Esophagus mucosa (tissue), 1 donor: ENCODE data around the gene PLB1. TPM values are rescaled to one million over a fixed set of nuclear protein-coding genes. Genes with fewer than 3 reads are reported as not detected.
"Not testable (repeated sequence)": the region's sequence is repeated elsewhere in the genome, so short reads cannot be mapped to it uniquely, and the experiment has no call there.

ENCODE experiments used
- ATAC-seq: fragments of 200-7000 bp; cut with Tn5 transposase; one replicate; pipeline ENCODE4 v1.9.1; 2020
- total RNA-seq: library from RNA; stranded (reverse); gene quantifications from one replicate; pipeline ENCODE4 v1.2.4, GENCODE V29; 2023
- donor health status: DM: yes; HTN: yes; CAD: no.

PLB1 gene
- total RNA-seq, 1 donor from 2014 or later, result 1.6 TPM

DNA sequence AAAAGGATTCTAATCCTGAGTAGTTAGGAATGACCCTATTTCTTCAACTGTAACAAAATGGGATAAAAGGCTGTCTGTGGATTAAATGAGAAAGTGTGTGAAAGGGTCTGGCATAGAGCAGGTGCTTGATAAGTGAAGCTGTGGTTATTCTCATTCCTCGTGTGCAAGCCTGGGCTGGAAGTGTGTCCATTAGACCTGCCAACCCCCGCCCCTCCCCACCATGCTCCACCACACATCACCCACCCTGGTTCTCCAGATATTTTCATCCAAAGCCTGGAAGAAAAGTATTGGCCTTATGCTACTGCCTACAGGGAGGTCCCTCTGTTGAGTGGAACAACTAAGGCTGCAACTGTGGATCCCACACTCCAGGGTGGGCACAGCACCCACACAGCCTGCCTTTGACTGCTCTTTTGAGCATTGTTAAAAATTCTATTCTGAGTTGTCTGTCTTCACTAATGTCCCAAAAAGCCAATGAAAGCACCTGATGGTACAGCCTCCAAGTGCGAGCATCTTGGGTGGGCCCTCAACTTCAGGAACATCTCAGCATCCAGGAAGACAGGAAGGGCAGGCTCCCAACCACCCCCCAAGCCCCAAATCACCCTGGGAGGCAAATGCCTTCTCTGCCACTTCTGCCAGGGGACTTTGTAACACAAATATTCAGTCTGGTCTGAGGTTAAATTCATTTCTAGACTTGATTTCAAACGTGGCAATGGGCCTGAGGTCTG, 153.0 kb downstream of the PLB1 start:
- no peak for ATAC-seq

DNA sequence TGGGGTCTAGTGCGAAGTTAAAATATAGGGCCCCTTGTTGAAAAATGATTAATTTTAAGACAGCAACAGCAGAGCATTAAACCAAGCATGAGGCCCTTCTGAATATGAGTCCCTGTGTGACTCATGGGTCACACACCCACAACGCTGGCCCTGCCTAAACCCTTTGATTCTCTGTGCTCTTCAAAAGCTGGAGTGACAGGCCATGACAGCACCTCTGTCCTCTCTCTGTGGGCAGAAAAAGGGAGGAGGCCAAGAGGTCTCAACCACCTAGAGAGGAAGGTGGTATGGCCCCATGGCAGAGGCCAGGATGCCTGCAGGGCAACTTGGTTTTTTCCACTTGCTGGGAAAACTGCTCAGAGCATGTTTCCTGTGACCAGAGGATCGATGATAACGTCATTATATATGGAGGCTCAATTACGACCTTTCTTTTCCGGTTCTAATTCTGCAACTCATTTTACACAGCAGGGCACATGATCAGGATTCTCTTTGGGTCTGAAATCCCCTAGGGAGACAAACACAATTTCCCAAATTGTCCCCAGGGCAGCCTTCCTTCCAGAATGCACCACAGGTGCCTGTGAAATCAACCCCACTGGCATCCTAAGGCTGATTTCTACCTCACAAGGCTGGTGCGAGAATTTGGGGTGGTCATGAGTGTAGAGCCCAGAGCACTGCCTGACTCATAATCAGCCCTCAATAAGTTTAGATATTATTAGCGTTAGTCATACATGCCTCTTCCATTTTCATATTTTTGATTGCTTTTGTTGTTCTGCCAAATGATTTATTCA, 153.8 kb downstream of the PLB1 start:
- ATAC-seq, result peak; percentile 89

DNA sequence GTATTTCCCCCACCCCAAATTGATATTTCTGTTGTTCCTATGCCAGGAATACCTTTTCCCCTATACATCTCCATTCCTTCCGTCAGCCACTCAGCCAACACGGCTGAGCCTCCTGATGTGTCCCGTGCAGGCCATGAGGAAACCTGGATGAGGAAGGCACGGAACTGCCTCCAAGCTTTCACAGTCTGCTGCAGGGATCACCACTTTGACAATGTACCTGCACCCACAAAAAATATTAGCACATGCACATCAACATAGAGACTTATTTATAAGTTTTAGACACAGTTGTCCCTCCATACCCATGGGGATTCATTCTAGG, 154.4 kb downstream of the PLB1 start:
- peak; percentile 27 for ATAC-seq

DNA sequence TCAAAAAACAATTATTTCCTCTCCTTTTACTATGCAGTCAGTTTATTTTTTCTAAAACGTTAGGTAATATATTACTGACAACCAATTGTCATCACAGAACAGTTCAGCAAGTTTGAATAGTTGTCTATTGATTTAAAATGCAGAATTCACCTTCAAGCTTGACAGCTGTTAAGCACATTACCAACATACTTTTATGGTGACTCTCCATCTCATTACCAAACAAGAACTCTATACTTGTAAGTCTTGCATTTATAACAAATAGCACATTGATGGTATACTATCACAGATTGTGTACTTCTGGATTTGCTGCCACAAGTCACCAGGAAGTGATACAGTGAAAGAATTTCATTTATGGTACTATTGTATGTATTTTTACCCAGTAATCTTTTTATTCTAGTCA, 156.4 kb downstream of the PLB1 start:
- ATAC-seq, result no peak

DNA sequence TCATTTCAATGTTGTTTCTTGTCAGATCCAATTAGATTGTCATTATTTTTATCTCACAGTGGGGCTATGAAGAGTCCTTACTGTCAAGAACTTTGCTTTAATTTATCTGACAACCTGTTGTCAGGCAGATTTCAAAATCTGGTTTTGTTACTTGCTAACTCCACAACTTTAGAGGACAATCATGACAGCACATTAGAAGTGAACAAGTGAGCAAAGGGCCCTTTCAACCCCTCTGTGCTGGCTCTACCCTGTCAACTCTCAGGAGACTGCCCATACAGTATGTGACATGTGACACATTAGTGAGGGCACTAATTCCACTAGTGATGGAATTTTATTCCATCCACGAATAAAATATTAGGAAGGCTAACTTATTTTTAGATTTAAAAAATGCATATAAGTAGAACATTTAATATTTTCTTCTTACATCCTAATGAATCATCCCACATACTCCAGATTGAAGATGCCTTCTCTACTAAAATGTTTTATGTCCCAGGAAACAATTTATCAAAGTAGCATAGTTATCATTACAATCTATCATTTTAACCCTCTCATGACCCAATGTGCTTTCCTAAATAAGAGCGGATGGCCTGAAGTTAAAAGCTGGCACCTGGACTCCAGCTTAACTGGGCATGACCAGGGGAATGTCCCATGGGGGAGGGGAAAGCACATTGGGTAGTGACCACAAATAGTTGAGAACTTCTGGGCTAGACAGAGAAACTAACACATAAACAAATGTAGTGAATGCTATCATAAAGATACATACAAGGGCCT, 158.2 kb downstream of the PLB1 start:
- ATAC-seq, result no peak

DNA sequence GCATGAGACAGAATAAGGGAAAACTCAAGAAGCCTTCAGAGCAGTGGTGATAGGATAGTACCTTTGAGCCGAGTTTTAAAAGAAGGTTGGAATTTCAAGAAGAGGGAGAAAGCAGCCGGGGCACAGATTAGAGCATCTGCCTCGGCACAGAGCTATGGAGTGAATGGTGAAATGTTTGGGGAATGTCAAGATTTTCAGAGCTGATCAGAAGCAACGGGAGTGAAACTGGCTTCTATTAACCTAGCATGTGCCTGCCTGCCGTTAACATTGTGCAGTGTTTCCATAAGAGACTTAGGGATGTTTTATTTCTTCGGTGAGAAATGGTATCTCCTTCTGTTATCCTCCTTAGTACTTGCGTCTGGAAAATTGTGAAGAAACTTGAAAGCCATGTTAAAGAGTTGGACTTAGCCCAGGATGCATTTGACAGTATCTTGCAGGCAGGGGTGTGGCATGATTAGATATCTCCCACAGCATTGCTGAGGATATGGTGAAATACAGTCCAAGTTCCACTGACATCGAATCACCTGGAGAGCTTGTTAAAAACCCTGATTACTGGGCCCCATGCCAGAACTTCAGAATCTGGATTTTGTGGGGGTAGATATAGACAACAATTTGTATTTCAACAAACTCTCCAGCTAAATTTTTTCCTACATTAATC, 158.9 kb downstream of the PLB1 start:
- ATAC-seq, result no peak

DNA sequence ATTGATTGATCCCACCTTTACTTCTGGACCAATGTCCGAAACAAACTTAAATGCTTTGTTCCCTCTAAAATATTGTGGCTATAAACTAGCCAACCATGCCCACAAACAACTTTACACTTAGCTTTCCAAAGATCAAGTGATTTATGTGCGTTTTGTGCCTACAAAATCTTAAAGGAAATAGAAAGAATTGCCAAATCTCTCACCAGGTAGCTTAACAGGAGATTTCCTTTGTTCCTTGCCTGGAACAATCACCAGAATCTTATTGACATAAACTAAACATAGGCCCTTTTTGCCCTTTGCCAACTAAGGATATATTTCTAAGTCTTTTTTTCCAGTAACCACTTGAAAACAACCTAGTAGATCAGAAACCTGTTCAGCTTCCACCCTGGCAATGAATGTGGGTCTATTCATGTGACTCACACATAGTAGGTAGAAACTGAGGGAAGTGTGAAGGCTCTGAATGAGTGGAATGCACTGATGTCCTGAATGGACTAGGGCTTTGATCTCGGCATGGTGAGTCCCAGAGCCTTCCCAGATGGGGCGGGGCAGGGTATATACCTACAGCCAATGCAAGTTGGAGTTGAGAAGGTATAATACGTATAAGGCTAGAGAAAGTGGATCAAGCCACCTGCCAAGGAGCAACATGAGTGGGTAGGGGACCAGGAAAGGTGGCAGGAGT, 161.2 kb downstream of the PLB1 start:
- peak; percentile 90 for ATAC-seq

DNA sequence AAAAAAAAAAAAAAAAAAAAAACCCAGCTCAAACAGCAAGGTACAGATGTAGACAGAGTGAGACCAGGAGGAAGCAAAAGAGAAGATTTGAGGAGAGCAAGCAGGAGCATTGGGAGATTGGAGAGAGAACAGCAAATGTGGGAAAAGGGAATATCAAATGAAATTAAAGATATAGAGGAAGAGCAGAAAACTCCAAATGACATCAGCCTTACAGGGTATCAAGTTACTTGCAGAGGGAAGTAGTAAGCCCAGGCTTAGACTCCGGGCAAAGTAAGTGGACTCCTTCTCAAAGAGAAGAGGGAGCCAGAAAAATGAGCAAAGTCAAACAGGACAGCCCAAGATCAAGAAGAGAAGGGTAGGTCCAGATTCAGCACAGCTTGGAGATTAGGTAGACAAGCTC, 162.5 kb downstream of the PLB1 start:
- ATAC-seq, result no peak

DNA sequence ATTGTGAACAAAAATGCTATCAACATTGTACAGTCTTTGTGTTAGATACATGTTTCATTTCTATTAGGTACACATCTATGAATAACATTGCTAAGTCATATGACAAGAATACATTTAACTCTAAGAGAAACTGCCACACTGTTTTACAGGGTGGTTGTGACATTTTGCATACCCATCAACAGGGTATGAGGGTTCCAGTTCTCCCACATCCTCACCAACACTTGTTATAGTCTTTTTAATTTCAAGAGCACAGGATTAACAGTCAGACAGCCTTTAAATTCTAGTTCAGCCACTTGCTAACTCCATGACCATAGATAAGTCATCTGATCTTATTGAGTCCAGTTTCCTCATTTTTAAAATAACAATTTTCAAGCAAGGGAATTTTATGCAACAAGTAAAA, 163.3 kb downstream of the PLB1 start:
- ATAC-seq, result no peak

DNA sequence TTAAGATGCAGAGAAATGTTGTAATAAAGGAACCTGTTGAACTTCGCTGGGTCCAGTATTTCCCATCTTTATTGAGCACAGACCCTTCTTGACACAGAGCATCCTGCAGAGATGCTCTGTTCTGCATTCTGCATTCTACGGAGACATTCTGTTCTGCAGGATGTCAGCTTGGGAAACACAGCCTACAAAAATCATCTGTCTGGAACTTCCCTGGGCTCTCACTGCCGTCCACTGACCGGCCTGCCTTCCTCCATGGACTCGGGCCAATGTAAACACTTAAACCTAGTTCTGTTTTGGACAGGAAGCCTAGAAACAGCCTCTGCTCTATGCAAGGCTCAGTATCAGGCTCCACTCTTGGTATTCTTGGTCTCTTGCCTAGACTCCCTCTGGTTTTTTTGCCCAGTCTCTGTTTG, 165.7 kb downstream of the PLB1 start:
- peak; percentile 19 for ATAC-seq

DNA sequence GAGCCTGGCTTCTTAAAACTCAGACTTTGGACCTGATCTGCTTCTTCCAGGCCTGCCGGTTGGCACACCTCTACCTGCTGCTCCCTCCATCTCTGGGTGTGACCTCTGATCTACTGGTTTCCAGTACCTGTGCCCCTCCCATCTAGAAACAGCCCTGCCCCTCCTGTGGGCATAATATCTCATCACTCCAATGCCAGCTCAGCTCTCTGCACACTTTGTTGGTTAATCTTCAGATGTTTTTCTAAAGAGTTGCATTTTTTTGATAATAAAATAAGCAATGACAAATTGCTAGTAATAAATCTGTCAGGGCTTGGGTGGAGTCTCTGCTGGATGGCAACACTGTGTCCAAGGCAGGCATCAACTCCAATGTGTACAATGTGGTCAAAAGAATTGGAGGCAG, 166.2 kb downstream of the PLB1 start:
- ATAC-seq, result peak; percentile 84

DNA sequence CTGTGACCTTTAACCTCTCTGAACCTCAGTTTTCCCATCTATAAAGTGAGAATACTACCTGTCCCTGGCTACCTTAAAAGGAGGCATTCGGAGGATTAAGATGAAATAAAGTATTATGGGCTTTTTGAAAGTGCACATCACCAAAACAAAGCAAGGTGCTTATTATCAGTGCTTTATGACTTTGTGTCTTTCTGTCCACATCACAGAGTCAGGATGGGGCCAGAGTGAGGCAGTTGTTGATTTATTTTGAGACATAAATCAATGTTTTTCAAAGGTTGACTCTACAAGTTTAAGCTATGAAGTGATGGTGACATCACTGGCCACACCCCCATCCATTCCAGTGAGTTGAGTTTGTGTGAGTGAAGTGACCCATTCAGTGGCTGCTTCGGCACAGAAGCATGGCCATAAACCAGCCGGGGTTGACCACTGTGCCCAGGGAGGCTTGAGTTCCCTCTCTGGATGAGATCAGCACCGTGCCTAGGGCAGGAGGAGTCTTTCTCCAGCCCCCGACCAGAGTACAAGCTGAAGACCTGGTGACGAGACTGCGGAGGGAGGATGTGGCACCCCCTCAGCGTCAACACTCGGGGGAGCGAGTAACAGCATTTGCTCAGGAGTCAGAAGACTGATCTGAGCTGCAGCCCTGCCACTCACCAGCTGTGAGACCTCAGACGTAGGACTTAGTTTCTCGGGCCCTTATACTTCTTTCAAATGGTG, 166.8 kb downstream of the PLB1 start:
- ATAC-seq, result peak; percentile 50

DNA sequence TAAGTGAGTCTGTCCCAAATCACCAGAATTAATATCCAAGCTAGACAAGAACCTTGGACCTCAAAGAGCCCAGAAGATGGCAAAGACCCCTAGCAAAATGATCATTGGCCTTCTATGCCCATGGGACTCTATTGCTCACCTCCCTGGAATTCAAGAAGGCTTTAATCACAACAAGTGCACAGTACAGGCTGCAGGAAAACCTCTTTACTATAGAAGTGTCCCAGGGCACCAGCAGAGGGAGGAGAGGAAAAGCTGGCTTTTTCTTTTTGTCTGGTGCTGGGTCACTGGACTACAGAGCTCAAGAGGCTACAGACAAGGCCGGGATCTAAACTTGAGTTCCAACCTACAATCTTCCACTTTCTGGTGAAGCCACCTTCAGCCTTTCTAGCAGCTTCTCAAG, 167.5 kb downstream of the PLB1 start:
- ATAC-seq, result peak; percentile 13

DNA sequence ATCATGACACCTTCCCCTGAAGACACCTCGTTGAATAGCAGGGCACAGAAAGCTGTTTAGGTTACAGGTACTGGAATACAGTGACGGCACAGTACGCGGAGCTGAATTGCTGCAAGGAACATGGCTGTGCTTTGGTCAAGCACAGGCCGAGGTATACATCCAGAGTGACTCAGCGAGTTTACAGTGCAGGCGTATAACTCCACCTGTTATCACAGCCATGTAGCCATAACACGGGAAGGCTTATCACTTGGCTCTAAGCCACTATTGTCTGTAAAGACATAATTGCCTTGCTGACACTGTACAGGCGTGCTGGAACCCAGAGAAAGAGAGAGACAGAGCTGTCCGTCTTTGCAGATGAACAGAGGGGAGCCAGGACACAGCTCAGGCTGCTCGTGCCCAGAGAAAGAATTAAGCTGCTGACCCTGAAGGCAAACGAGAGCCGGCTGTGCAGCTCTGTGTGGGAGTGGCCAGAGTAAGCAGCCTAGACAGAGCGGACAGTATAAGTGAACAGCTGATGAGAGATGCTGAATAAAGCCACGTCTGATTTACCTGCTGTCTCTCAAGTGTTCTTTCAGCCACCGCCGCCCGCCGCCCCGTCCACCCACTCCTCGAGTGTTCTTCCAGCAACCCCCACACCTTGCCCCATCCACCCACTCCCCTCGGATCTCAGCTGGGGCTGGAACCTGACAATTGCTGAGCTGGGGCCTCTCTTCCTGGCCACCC, 168.4 kb downstream of the PLB1 start:
- peak; percentile 35 for ATAC-seq

DNA sequence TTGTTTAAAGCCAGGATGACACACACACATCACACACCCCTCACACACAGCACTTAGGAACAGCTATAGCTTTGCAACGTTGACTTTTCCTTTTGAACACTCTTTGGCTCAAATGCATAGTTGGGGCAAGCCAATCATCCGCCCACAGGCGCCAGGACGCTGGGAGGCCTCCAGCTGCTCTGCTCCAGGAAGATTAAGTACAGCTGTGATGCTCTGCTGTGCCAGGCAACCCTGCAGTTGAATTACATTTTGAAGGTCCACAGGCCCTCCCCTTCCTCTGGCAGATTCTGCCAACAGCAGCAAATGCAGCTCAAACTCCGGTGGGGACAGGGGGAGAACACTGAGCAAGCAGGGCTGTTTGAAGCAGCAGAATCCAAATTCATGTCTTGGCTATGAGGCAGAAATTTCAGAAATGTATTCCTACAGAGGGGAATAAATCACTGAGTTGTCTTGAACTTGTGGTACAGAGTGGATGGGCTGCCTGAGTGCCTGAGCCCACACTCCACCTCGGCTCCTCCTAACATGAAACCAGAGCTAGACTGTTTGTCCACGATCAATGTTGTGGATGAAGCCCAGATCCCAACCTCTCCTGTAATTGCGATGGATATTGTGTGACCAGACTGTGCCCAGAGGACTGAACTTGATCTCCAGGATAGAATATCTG, 169.3 kb downstream of the PLB1 start:
- peak; percentile 46 for ATAC-seq

DNA sequence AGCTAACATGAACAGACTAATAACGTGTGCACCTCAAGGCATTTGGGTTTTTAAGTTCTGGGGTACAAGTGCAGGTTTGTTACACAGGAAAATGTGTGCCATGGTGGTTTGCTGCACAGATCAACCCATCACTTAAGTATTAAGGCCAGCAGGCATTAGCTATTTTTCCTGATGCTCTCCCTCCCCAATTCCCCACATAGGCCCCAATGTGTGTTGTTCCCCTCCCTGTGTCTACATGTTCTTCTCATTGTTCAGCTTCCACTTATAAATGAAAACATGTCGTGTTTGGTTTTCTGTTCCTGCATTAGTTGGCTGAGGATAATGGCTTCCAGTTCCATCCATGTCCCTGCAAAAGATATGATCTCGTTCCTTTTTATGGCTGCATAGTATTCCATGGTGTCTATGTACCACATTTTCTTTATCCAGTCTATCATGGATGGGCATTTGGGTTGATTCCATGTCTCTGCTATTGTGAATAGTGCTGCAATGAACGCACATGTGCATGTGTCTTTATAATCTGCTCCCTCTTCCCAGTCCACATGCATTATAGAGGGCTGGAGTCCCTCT, 170.0 kb downstream of the PLB1 start:
- ATAC-seq, result not testable (repeated sequence)

DNA sequence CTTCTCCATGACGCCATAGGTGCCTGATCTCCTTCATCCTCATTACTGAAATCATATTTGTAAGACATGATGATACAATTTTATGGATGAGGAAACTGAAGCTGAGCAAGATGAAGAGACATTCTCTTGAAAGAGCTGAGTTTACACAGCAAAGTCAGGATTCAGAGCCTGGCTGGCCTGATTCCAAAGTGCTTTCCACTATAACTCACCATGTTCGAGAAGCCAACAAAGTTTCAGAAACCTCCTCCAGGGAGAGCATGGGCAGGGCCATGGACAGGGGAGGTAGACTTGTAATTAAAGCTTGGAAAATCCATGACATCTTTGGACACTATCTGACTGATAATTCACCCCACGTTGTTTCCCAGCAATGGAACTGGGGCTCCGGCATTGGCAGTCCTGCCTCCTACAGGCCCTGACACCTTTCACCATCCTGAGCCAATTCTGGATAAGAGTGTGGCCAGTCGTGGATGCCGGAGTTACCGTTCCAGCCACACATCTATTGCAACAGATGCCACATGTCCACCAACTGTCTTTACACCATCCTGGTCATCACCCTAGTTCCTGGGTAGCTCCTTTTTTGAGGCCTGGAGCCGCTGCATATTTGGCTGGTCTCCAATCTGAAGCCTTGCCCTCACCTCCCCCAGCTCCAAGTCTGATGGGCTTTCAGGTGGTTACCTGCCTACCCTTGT, 170.8 kb downstream of the PLB1 start:
- ATAC-seq, result no peak

DNA sequence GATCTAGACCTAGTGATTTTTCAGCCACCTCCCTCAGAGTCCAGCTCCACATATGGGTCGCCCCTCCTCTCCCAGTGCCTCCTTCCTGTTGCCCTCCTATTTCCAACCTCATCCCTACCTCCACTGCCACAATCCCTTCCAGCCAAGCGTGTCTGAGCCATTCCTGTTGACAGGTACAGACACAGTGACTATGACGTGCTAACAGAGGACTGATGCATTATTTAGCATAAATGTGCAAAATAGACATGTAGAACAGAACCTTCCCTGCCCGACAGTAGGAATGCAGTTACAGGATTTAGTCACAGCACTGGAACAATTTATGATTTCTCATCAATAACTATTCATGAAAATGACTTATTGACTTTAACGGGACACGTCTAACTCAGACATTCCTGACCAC, 171.4 kb downstream of the PLB1 start:
- peak; percentile 6 for ATAC-seq

DNA sequence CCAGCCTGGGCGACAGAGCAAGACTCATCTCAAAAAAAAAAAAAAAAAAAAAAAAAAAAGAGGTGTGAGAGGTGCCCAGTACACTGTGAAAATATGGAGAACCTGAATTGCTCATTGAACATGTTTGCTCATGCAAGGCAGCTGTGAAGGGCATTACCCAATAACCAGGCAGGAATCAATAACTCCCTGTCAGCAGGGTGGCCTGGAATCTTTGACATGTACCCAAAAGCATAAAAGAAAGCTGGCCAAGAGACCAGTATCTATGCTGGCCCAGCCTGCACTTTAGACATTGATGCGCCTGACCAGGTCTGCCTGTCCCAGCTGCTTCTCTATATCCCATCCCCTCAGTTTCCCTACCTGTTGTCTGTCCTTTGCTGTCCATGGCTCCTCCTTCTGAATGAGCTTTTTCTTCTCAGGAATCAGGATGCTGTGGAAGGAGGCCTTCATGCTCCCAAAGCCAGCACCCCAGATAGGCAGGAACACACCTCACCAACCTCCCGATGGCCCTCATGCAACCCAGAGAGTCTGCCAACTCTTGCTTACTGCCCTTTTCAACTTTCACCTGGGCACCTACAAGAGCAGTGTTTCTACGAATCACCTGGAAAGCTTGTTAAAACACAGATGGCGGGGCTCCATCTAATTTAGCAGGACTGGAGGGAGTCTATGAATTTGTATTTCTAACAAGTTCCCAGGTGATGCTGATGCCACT, 172.4 kb downstream of the PLB1 start:
- ATAC-seq, result peak; percentile 39
